HFFc6 (cell line): ENCODE data around the gene SPHK2. TPM values are rescaled to one million over a fixed set of nuclear protein-coding genes. Genes with fewer than 3 reads are reported as not detected.

Experiments used
- DNase-seq: peaks from one replicate; pipeline ENCODE4 v3.0.0-alpha.2; 2018
- H3K27ac Mint-ChIP-seq: 2 replicates; pipeline ENCODE4 v1.8.0; 2020; ENCODE audit warnings: mild to moderate bottlenecking, mixed read lengths
- H3K27me3 Mint-ChIP-seq: 2 replicates; pipeline ENCODE4 v1.8.0; 2021; ENCODE audit warnings: mild to moderate bottlenecking, moderate library complexity, mixed read lengths; ENCODE audit not compliant: insufficient read depth
- H3K36me3 Mint-ChIP-seq: 2 replicates; pipeline ENCODE4 v1.8.0; 2021; ENCODE audit warnings: low read depth, mixed read lengths
- H3K4me1 Mint-ChIP-seq: 2 replicates; pipeline ENCODE4 v1.8.0; 2020; ENCODE audit warnings: low read depth, mixed read lengths
- H3K4me3 Mint-ChIP-seq: 2 replicates; pipeline ENCODE4 v1.8.0; 2020; ENCODE audit warnings: mild to moderate bottlenecking, moderate library complexity, mixed read lengths
- H3K9me3 Mint-ChIP-seq: 2 replicates; pipeline ENCODE4 v1.8.0; 2020; ENCODE audit warnings: mild to moderate bottlenecking, mixed read lengths
- total RNA-seq, 6 experiments: library from RNA; stranded (reverse); fragmentation: NEBNext Ultra II Directional; extraction: Animal tissue kit (Norgen Biotek cat#: 25700); gene quantifications; 2 replicates in 1 of 6; 3 replicates in 5 of 6; pipeline ENCODE4 v1.2.3, GENCODE V29; 2021
- TF ChIP-seq, protein P1 (sequence below): fragments of 200-600 bp; sonication (generic); IDR thresholded peaks from 2 replicates; pipeline ENCODE4 v1.5.0; 2021; ENCODE audit warnings: antibody characterized with exemption, mild to moderate bottlenecking

The SPHK2 gene
- total RNA-seq, 6 experiments from 2014 or later = 20.1 to 34.0 (median 23.4) TPM

DNA sequence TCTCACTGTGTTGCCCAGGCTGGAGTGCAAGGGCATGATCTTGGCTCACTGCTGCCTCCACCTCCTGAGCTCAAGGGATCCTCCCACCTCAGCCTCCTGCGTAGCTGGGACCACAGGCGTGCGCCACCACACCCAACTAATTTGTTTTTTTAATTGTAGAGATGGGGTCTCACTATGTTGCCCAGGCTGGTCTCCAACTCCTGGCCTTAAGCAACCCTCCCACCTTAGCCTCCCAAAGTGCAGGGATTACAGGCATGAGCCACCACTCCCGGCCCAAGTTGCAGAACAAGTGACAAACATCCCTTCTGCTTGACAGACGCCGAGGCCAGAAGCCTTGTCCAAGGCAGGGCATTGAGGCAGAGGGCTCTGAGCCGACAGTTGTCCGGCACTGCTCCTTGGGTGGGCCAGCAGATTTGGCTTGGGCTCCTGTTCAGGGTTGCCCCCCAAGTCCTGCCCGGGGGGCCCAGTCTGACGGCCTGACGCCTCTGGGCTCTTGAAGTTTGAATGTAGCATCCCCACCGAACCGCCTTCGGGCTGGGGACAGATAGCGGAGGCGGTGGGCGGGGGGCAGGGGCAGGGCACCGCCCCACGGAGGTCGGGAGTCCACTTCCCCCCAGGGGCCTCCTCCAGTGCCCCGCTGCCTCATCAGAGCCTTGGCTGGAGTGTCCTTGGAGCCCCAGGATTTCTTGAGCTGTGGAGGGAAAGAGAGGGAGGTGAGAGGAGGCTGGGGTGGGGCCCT lies 18.5 kb upstream of the SPHK2 start:
- H3K27ac Mint-ChIP-seq = no peak overlapping the region
- H3K4me1 Mint-ChIP-seq = no peaks in the 10 kb centered on the region
- TF ChIP-seq, protein P1, sequence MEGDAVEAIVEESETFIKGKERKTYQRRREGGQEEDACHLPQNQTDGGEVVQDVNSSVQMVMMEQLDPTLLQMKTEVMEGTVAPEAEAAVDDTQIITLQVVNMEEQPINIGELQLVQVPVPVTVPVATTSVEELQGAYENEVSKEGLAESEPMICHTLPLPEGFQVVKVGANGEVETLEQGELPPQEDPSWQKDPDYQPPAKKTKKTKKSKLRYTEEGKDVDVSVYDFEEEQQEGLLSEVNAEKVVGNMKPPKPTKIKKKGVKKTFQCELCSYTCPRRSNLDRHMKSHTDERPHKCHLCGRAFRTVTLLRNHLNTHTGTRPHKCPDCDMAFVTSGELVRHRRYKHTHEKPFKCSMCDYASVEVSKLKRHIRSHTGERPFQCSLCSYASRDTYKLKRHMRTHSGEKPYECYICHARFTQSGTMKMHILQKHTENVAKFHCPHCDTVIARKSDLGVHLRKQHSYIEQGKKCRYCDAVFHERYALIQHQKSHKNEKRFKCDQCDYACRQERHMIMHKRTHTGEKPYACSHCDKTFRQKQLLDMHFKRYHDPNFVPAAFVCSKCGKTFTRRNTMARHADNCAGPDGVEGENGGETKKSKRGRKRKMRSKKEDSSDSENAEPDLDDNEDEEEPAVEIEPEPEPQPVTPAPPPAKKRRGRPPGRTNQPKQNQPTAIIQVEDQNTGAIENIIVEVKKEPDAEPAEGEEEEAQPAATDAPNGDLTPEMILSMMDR = no peak
- no peaks in the 10 kb centered on the region; the same call in none of the 2 replicates for H3K27me3 Mint-ChIP-seq
- H3K36me3 Mint-ChIP-seq = no peaks in the 10 kb centered on the region
- no peak for DNase-seq
- H3K9me3 Mint-ChIP-seq = no peaks in the 10 kb centered on the region
- no peak overlapping the region for H3K4me3 Mint-ChIP-seq

DNA sequence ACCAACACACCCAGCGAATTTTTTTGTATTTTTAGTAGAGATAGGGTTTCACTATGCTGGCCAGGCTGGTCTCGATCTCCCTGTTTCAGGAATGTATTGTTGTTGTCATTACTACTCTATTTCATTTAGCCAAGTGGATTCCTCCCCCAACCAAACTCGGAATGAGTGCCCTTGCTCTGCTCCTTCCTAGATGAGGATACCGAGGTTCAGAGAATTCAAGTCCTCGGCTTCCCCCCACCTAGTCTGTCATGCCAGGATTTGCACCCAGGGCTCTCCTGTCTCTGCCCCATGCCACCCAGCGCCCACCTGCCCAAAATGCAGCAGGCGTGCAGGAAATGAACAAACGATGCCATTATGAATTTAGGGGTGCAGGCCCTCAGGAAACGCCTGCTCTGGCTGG lies 16.3 kb upstream of the SPHK2 start:
- TF ChIP-seq, protein P1 = no peak
- H3K4me3 Mint-ChIP-seq = no peak overlapping the region
- H3K27ac Mint-ChIP-seq = no peak overlapping the region
- H3K27me3 Mint-ChIP-seq = no peaks in the 10 kb centered on the region; the same call in none of the 2 replicates
- no peaks in the 10 kb centered on the region for H3K36me3 Mint-ChIP-seq
- H3K4me1 Mint-ChIP-seq = no peaks in the 10 kb centered on the region
- no peaks in the 10 kb centered on the region for H3K9me3 Mint-ChIP-seq
- no peak for DNase-seq

DNA sequence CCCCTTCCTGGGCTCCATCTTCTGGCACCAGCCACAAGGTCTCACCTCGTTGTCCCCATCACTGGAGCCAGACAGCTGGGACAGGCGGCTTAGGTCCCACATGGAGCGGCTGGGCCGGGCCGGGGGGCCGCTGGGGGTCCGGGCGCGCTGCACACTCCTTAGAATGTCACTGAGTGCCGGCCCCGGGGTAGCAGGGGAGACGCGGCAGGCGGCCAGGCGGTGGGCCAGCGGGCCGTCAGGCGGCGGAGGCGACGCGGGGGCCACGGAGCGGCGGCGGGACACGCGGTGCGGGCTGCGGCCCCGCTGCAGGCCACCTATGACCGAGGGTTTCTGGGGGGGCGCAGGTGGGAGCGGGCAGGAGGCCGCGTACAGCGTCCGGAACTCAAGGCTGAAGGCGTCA lies 15.9 kb upstream of the SPHK2 start:
- Mint-ChIP-seq H3K36me3 (no peaks in the 10 kb centered on the region), H3K27me3 (no peaks in the 10 kb centered on the region; the same call in none of the 2 replicates), H3K9me3 (no peaks in the 10 kb centered on the region), H3K4me3 (no peak overlapping the region), H3K27ac (no peak overlapping the region), H3K4me1 (no peaks in the 10 kb centered on the region)
- TF ChIP-seq, protein P1 = no peak
- DNase-seq = no peak

DNA sequence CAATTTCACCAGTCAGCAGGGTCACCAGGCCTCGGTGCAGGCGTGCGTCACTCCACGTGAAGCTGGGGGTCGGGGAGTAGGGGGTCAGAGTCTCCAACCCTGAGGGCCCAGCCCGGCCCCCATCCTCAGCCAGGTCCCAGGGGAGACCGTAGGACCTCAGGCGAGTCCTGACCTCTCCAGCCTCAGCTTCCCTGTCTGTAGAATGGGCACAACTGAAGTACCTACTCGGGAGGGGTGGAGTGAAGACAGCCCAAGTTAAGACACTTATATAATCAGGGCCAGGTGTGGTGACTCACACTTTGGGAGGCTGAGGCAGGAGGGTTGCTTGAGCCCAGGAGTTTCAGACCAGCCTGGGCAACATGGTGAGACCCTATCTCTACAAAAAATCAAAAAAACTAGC lies 15.5 kb upstream of the SPHK2 start:
- TF ChIP-seq, protein P1 = no peak
- Mint-ChIP-seq H3K27ac (no peak overlapping the region), H3K27me3 (no peaks in the 10 kb centered on the region; the same call in none of the 2 replicates), H3K4me1 (no peaks in the 10 kb centered on the region), H3K36me3 (no peaks in the 10 kb centered on the region), H3K4me3 (no peak overlapping the region), H3K9me3 (no peaks in the 10 kb centered on the region)
- no peak for DNase-seq

DNA sequence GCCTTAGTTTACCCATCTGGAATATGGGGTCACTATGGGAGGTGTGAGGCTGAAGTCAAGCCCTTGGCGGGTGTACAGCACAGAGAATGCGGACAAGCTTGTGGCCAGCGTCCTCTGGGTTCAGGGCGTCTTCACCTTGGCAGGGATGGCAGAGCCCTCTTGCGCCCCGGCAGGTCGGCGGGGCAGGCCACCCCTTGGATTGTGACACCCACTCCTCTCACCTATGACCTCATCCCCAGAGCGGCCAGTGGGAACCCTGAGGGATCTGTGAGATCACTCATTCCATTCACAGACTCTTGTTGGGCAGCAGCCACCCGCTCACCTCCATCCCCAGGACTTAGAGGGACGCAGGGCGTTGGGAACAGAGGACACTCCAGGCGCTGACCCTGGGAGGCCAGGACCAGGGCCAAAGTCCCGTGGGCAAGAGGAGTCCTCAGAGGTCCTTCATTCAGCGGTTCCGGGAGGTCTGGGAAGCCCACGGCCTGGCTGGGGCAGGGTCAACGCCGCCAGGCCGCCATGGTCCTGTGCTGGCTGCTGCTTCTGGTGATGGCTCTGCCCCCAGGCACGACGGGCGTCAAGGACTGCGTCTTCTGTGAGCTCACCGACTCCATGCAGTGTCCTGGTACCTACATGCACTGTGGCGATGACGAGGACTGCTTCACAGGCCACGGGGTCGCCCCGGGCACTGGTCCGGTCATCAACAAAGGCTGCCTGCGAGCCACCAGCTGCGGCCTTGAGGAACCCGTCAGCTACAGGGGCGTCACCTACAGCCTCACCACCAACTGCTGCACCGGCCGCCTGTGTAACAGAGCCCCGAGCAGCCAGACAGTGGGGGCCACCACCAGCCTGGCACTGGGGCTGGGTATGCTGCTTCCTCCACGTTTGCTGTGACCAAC lies 12.6 kb upstream of the SPHK2 start, which contains the start of gene SPACA4:
SPACA4 (plus strand) TSS at position 280 of the 896 bp plus-strand sequence; CDS start at position 517, 237 bp downstream.
- H3K27me3 Mint-ChIP-seq = peaks cover under 1% of the 10 kb centered on the region; the same call in 1 of the 2 replicates
- H3K4me1 Mint-ChIP-seq = no peaks in the 10 kb centered on the region
- no peak for DNase-seq
- TF ChIP-seq, protein P1 = no peak
- no peaks in the 10 kb centered on the region for H3K36me3 Mint-ChIP-seq
- no peak within 1 kb of the TSS for H3K4me3 Mint-ChIP-seq
- no peak within 1 kb of the TSS for H3K27ac Mint-ChIP-seq
- no peaks in the 10 kb centered on the region for H3K9me3 Mint-ChIP-seq
